Testis (tissue), 2 donors: ENCODE results near the gene ECI1.

Experiments used
- POLR2A ChIP-seq: fragments of 450-650 bp; IDR thresholded peaks from one replicate; pipeline ENCODE4 v1.6.1; 2017; ENCODE audit warnings: antibody characterized with exemption, mild to moderate bottlenecking, moderate library complexity
- TF ChIP-seq, protein P1 (sequence below), 3 experiments: fragments of 450-650 bp in 2 of 3; fragments of 200-600 bp in 1 of 3; sonication (generic) in 1 of 3; IDR thresholded peaks; one replicate each; pipeline ENCODE4 v1.5.1; 2016 to 2019; ENCODE audit warnings: antibody characterized with exemption in 3 of 3, mild to moderate bottlenecking in 2 of 3, moderate library complexity in 1 of 3

DNA sequence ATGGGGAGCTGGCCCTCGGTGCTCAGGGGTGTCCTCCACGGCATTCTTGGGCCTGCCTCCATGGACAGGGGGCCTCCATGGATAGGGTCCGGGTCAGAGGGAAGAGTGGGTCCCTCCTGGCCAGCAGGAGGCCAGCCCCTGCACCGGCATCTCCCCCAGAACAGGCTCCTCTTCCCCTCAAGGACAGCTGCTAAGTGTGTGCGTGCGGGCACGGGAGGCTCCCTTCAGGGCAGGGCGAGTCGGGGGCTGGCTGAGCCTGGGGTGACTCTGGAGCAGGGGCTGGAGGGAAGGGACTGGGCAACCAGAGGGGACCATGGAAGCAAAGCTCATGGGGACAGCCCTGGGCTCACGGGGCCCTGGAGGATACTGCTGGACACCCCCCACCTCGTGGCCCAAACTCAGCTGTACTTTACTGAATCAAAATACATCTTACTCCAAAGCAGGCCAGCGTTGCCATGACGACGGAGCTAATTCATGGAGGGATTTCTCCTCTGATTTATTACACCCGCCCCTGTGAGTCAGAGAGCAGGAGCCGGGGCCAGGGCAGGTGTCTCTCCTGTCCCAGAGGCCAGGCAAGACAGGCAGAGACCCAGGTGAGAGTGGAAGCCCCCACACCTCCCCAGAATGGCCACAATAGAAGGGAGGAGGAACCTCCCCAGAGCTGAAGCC is 57.1 kb downstream of the ECI1 start:
- TF ChIP-seq POLR2A, result no peak
- TF ChIP-seq, protein P1, sequence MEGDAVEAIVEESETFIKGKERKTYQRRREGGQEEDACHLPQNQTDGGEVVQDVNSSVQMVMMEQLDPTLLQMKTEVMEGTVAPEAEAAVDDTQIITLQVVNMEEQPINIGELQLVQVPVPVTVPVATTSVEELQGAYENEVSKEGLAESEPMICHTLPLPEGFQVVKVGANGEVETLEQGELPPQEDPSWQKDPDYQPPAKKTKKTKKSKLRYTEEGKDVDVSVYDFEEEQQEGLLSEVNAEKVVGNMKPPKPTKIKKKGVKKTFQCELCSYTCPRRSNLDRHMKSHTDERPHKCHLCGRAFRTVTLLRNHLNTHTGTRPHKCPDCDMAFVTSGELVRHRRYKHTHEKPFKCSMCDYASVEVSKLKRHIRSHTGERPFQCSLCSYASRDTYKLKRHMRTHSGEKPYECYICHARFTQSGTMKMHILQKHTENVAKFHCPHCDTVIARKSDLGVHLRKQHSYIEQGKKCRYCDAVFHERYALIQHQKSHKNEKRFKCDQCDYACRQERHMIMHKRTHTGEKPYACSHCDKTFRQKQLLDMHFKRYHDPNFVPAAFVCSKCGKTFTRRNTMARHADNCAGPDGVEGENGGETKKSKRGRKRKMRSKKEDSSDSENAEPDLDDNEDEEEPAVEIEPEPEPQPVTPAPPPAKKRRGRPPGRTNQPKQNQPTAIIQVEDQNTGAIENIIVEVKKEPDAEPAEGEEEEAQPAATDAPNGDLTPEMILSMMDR (IDR thresholded peaks at IDR 0.05), result no peak
